Measurements from ENCODE around the gene MYO16.

Gene MYO16

GRCh38 chr13:109220631-109221030 lies 591.2 kb downstream of the MYO16 start:
- no peaks in the 10 kb centered on the region for H3K4me1 ChIP-seq (ENCODE audit: insufficient read depth, insufficient read length)
- no peak overlapping the region for H3K9ac ChIP-seq (ENCODE audit: insufficient read length, low read depth)
- H3K36me3 ChIP-seq (ENCODE audit: insufficient read depth, insufficient read length, low read length): no peaks in the 10 kb centered on the region
- TF ChIP-seq SUZ12 (IDR thresholded peaks at IDR 0.05; ENCODE audit: extremely low read depth, insufficient read depth, insufficient read length) (no peak), YY1 (IDR thresholded peaks at IDR 0.05; ENCODE audit: insufficient read depth, insufficient read length) (no peak), ZNF274 (IDR thresholded peaks at IDR 0.05; ENCODE audit: low read depth, low read length) (no peak)
- H3K4me3 ChIP-seq (ENCODE audit: insufficient read length, low read depth): no peak overlapping the region
- peaks cover 11% of the 10 kb centered on the region for H3K9me3 ChIP-seq (ENCODE audit: insufficient read depth, low read length)
- no peak for DNase-seq (ENCODE audit: low read depth, low spot score)
- no peaks in the 10 kb centered on the region for H3K27me3 ChIP-seq (ENCODE audit: insufficient read depth, insufficient read length)

DNA sequence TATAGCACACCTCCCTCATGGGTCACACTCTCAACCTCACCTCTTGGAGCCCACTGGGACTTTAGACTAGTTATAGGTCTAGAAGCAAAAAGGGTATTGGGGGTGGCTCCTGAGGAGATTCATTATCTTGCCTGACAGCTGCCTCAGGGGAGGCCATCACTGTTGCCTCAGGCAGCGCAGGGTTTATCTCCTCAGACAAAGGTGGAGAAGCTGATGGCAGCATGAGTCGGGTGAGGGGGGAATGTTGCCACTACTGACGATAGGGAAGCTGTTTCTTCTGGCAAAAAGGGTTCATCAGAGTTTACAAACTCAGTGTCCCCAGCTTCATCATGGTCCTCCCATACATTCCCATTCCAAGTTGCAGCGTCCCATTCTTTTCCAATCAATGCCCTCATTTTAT lies 594.6 kb downstream of the MYO16 start:
- Histone ChIP-seq H3K27me3 (ENCODE audit: insufficient read depth, insufficient read length) (no peaks in the 10 kb centered on the region), H3K9ac (ENCODE audit: insufficient read length, low read depth) (no peak overlapping the region), H3K9me3 (ENCODE audit: insufficient read depth, low read length) (peaks cover 17% of the 10 kb centered on the region), H3K4me3 (ENCODE audit: insufficient read length, low read depth) (no peak overlapping the region), H3K4me1 (ENCODE audit: insufficient read depth, insufficient read length) (no peaks in the 10 kb centered on the region), H3K36me3 (ENCODE audit: insufficient read depth, insufficient read length, low read length) (no peaks in the 10 kb centered on the region)
- no peak for DNase-seq (ENCODE audit: low read depth, low spot score)
- no peak for TF ChIP-seq ZNF274 (IDR thresholded peaks at IDR 0.05; ENCODE audit: low read depth, low read length)
- no peak for TF ChIP-seq YY1 (IDR thresholded peaks at IDR 0.05; ENCODE audit: insufficient read depth, insufficient read length)
- TF ChIP-seq SUZ12 (IDR thresholded peaks at IDR 0.05; ENCODE audit: extremely low read depth, insufficient read depth, insufficient read length): no peak

- Histone ChIP-seq H3K36me3 (ENCODE audit: insufficient read depth, insufficient read length, low read length) (no peaks in the 10 kb centered on the region), H3K4me1 (ENCODE audit: insufficient read depth, insufficient read length) (no peaks in the 10 kb centered on the region), H3K9ac (ENCODE audit: insufficient read length, low read depth) (no peak overlapping the region), H3K4me3 (ENCODE audit: insufficient read length, low read depth) (no peak overlapping the region), H3K27me3 (ENCODE audit: insufficient read depth, insufficient read length) (no peaks in the 10 kb centered on the region), H3K9me3 (ENCODE audit: insufficient read depth, low read length) (peaks cover 23% of the 10 kb centered on the region)
- DNase-seq (ENCODE audit: low read depth, low spot score): no peak
- TF ChIP-seq ZNF274 (IDR thresholded peaks at IDR 0.05; ENCODE audit: low read depth, low read length) (no peak), SUZ12 (IDR thresholded peaks at IDR 0.05; ENCODE audit: extremely low read depth, insufficient read depth, insufficient read length) (no peak), YY1 (IDR thresholded peaks at IDR 0.05; ENCODE audit: insufficient read depth, insufficient read length) (no peak)
Measured at GRCh38 chr13:109226631-109227030, 597.2 kb downstream of the MYO16 start.

- H3K27me3 ChIP-seq (ENCODE audit: insufficient read depth, insufficient read length): no peaks in the 10 kb centered on the region
- no peaks in the 10 kb centered on the region for H3K4me1 ChIP-seq (ENCODE audit: insufficient read depth, insufficient read length)
- H3K4me3 ChIP-seq (ENCODE audit: insufficient read length, low read depth): no peak overlapping the region
- DNase-seq (ENCODE audit: low read depth, low spot score): no peak
- H3K36me3 ChIP-seq (ENCODE audit: insufficient read depth, insufficient read length, low read length): no peaks in the 10 kb centered on the region
- peaks cover 23% of the 10 kb centered on the region for H3K9me3 ChIP-seq (ENCODE audit: insufficient read depth, low read length)
- H3K9ac ChIP-seq (ENCODE audit: insufficient read length, low read depth): no peak overlapping the region
- TF ChIP-seq YY1 (IDR thresholded peaks at IDR 0.05; ENCODE audit: insufficient read depth, insufficient read length) (no peak), SUZ12 (IDR thresholded peaks at IDR 0.05; ENCODE audit: extremely low read depth, insufficient read depth, insufficient read length) (no peak), ZNF274 (IDR thresholded peaks at IDR 0.05; ENCODE audit: low read depth, low read length) (no peak)
Measured at GRCh38 chr13:109227344-109227940, 598.0 kb downstream of the MYO16 start.

DNA sequence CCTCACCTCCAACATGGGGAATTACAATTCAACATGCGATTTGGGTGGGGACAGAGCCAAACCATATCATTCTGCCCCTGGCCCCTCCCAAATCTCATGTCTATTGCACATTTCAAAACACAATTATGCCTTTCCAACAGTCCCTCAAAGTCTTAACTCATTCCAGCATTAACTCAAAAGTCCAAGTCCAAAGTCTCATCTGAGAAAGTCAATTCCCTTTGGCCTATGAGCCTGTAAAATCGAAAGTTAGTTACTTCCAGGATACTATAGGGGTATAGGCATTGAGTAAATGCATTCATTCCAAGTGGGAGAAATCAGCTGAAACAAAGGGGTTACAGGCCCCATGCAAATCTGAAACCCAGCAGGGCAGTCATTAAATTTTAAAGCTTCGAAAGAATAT lies 598.8 kb downstream of the MYO16 start:
- DNase-seq (ENCODE audit: low read depth, low spot score): no peak
- no peak for TF ChIP-seq SUZ12 (IDR thresholded peaks at IDR 0.05; ENCODE audit: extremely low read depth, insufficient read depth, insufficient read length)
- no peak for TF ChIP-seq YY1 (IDR thresholded peaks at IDR 0.05; ENCODE audit: insufficient read depth, insufficient read length)
- no peak for TF ChIP-seq ZNF274 (IDR thresholded peaks at IDR 0.05; ENCODE audit: low read depth, low read length)
- Histone ChIP-seq H3K27me3 (ENCODE audit: insufficient read depth, insufficient read length) (no peaks in the 10 kb centered on the region), H3K9me3 (ENCODE audit: insufficient read depth, low read length) (peaks cover 18% of the 10 kb centered on the region), H3K4me1 (ENCODE audit: insufficient read depth, insufficient read length) (no peaks in the 10 kb centered on the region), H3K4me3 (ENCODE audit: insufficient read length, low read depth) (no peak overlapping the region), H3K9ac (ENCODE audit: insufficient read length, low read depth) (no peak overlapping the region), H3K36me3 (ENCODE audit: insufficient read depth, insufficient read length, low read length) (no peaks in the 10 kb centered on the region)

- TF ChIP-seq YY1 (IDR thresholded peaks at IDR 0.05; ENCODE audit: insufficient read depth, insufficient read length) (no peak), ZNF274 (IDR thresholded peaks at IDR 0.05; ENCODE audit: low read depth, low read length) (no peak), SUZ12 (IDR thresholded peaks at IDR 0.05; ENCODE audit: extremely low read depth, insufficient read depth, insufficient read length) (no peak)
- no peak overlapping the region for H3K4me3 ChIP-seq (ENCODE audit: insufficient read length, low read depth)
- no peak overlapping the region for H3K9ac ChIP-seq (ENCODE audit: insufficient read length, low read depth)
- H3K27me3 ChIP-seq (ENCODE audit: insufficient read depth, insufficient read length): no peaks in the 10 kb centered on the region
- H3K4me1 ChIP-seq (ENCODE audit: insufficient read depth, insufficient read length): no peaks in the 10 kb centered on the region
- DNase-seq (ENCODE audit: low read depth, low spot score): no peak
- peaks cover 22% of the 10 kb centered on the region; the same call in 1 of the 2 replicates for H3K9me3 ChIP-seq (ENCODE audit: insufficient read depth, low read length)
- H3K36me3 ChIP-seq (ENCODE audit: insufficient read depth, insufficient read length, low read length): no peaks in the 10 kb centered on the region
Measured at GRCh38 chr13:109231888-109232287, 602.5 kb downstream of the MYO16 start.

DNA sequence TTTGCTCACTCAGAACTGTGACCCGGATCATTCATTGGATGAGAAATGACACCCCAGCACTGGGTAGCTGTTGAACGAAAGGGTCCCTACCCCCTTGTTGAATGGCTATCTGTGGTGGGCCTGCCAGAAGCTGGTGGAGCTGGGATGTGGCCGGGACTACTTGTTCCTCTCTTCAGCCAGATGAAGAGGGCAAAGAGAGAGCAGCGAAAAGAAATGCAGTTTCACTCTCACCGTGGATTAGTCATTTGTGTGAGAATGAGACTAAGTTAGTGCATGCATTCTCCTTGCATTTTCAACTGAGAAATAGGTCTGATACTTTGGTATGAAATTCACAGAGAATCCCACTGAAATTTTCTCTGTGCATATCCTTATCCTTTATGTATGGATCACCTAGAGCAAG lies 603.9 kb downstream of the MYO16 start:
- Histone ChIP-seq H3K9ac (ENCODE audit: insufficient read length, low read depth) (no peak overlapping the region), H3K4me3 (ENCODE audit: insufficient read length, low read depth) (no peak overlapping the region), H3K36me3 (ENCODE audit: insufficient read depth, insufficient read length, low read length) (no peaks in the 10 kb centered on the region), H3K4me1 (ENCODE audit: insufficient read depth, insufficient read length) (no peaks in the 10 kb centered on the region), H3K27me3 (ENCODE audit: insufficient read depth, insufficient read length) (no peaks in the 10 kb centered on the region), H3K9me3 (ENCODE audit: insufficient read depth, low read length) (peaks cover 22% of the 10 kb centered on the region; the same call in 1 of the 2 replicates)
- TF ChIP-seq ZNF274 (IDR thresholded peaks at IDR 0.05; ENCODE audit: low read depth, low read length): no peak
- TF ChIP-seq SUZ12 (IDR thresholded peaks at IDR 0.05; ENCODE audit: extremely low read depth, insufficient read depth, insufficient read length): no peak
- TF ChIP-seq YY1 (IDR thresholded peaks at IDR 0.05; ENCODE audit: insufficient read depth, insufficient read length): no peak
- no peak for DNase-seq (ENCODE audit: low read depth, low spot score)
